Psoas muscle (tissue), 8 donors: ENCODE results near the gene SYNE2. TPM values are rescaled to one million over a fixed set of nuclear protein-coding genes. Genes with fewer than 3 reads are reported as not detected.

ENCODE experiments used
- ATAC-seq, 4 donors: fragments of 200-7000 bp; cut with Tn5 transposase; one replicate each; pipeline ENCODE4 v1.9.1; 2020; ENCODE audit warnings: moderate library complexity in 3 of 4, mild to moderate bottlenecking in 2 of 4
- DNase-seq, 2 donors: peaks; one replicate each; pipeline ENCODE4 v3.0.0-alpha.2; 2020
- H3K27ac ChIP-seq: fragments of 200-600 bp; one replicate; pipeline ENCODE4 v1.8.0; 2022
- H3K27me3 ChIP-seq, 3 donors: fragments of 200-600 bp in 1 of 3; one replicate each; pipeline versions ENCODE4 v1.6.1 to v1.8.0; 2013 to 2022; ENCODE audit warnings: low read length in 2 of 3, mild to moderate bottlenecking in 2 of 3, moderate library complexity in 1 of 3; ENCODE audit not compliant: insufficient read depth in 3 of 3
- H3K36me3 ChIP-seq, 2 donors: fragments of 200-600 bp in 1 of 2; one replicate each; pipeline versions ENCODE4 v1.6.1 to v1.8.0; 2013 to 2022; ENCODE audit warnings: low read depth in 1 of 2, mild to moderate bottlenecking in 1 of 2, moderate library complexity in 1 of 2; ENCODE audit not compliant: insufficient read depth in 1 of 2
- H3K4me1 ChIP-seq: fragments of 200-600 bp; one replicate; pipeline ENCODE4 v1.8.0; 2022
- H3K4me3 ChIP-seq: fragments of 200-600 bp; one replicate; pipeline ENCODE4 v1.8.0; 2022; ENCODE audit warnings: mild to moderate bottlenecking
- H3K9me3 ChIP-seq: fragments of 200-600 bp; one replicate; pipeline ENCODE4 v1.8.0; 2022
- CTCF ChIP-seq: fragments of 200-600 bp; IDR thresholded peaks from one replicate; pipeline ENCODE4 v1.8.0; 2022; ENCODE audit warnings: antibody characterized with exemption
- WGBS, 3 donors: extraction: QIAGEN DNeasy Blood & Tissue Kit; methylation state at CpG; one replicate each; pipeline versions ENCODE4 v1.1.6 to v1.1.7; 2013; 5-methylcytosine and 5-hydroxymethylcytosine counted together
- intact Hi-C, 2 donors: fragments of 100-400 bp; cut with DNase I; formaldehyde crosslinking; loops; one replicate each; pipeline versions ENCODE4 v1.11.0 to v1.14.2; 2022
- polyA plus RNA-seq, 3 donors: library from polyadenylated mRNA; stranded (reverse); fragments of 200-250 nt; gene quantifications; one replicate each; pipeline ENCODE4 v1.2.3, GENCODE V29; 2013
- total RNA-seq, 4 donors: library from RNA; stranded (reverse); fragmentation: NEBNext Ultra II Directional in 2 of 4; extraction: Animal tissue kit (Norgen Biotek cat#: 25700) in 2 of 4; gene quantifications; one replicate each; pipeline versions ENCODE4 v1.2.1 to v1.2.4, GENCODE V29; 2021 to 2023
- donor health status: healthy with polysubstance abuse.
- donor health status: DM: no; HTN: no; CAD: no; lungs with moderate emphysema.
- donor health status: Bipolar disorder and iron deficiency.
- donor health status: healthy.
- donor health status: DM: yes; HTN: yes; CAD: no.
- donor health status: DM: no; HTN: no; CAD: no.
- donor health status: DM: no; HTN: no; CAD: no.
- donor health status: DM: yes; HTN: yes; CAD: no.

The SYNE2 gene
- total and polyA plus RNA-seq, 7 donors, result 23.0 to 239 (median 150) TPM

- no peak overlapping the region for H3K27ac ChIP-seq
- intact Hi-C loops, result no loop called here
- TF ChIP-seq CTCF, result no peak
- no peaks in the 10 kb centered on the region for H3K4me1 ChIP-seq
- no peaks in the 10 kb centered on the region for H3K27me3 ChIP-seq
- H3K4me3 ChIP-seq, result no peak overlapping the region
- 90 to 92% (median 91%) methylated on average over 2 of the region's 2 CpGs for WGBS, 3 donors
- no peaks in the 10 kb centered on the region for H3K9me3 ChIP-seq
- DNase-seq (no peak), ATAC-seq (no peak)
- peaks cover 0 to 64% of the 10 kb centered on the region in 2 donors for H3K36me3 ChIP-seq
These were observed 111.3 kb downstream of the SYNE2 start for GRCh38 chr14:63964113-63964512.

- no peak for ATAC-seq
- no peak overlapping the region for H3K27ac ChIP-seq
- no peaks in the 10 kb centered on the region for H3K4me1 ChIP-seq
- 89 to 93% (median 93%) methylated on average over 5 of the region's 5 CpGs for WGBS, 3 donors
- intact Hi-C loops, result no loop called here
- no peak for DNase-seq
- no peaks in the 10 kb centered on the region for H3K27me3 ChIP-seq
- TF ChIP-seq CTCF, result no peak
- H3K36me3 ChIP-seq, result peaks cover 0 to 65% of the 10 kb centered on the region in 2 donors
- H3K9me3 ChIP-seq, result no peaks in the 10 kb centered on the region
- H3K4me3 ChIP-seq, result no peak overlapping the region
These were observed 113.6 kb downstream of the SYNE2 start for GRCh38 chr14:63966407-63966806.

GRCh38 chr14:63972323-63972932 is 119.6 kb downstream of the SYNE2 start:
- H3K4me1 ChIP-seq, result no peaks in the 10 kb centered on the region
- intact Hi-C loops, result no loop called here
- H3K4me3 ChIP-seq, result no peak overlapping the region
- TF ChIP-seq CTCF, result no peak
- DNase-seq (no peak), ATAC-seq (no peak)
- peaks cover 0 to 39% of the 10 kb centered on the region in 2 donors for H3K36me3 ChIP-seq
- H3K27me3 ChIP-seq, result no peaks in the 10 kb centered on the region
- H3K27ac ChIP-seq, result no peak overlapping the region
- 90 to 97% (median 92%) methylated on average over 3 of the region's 3 CpGs for WGBS, 3 donors
- H3K9me3 ChIP-seq, result no peaks in the 10 kb centered on the region

- Histone ChIP-seq H3K27ac (no peak overlapping the region), H3K4me3 (no peak overlapping the region), H3K27me3 (no peaks in the 10 kb centered on the region), H3K9me3 (no peaks in the 10 kb centered on the region), H3K36me3 (peaks cover 0 to 47% of the 10 kb centered on the region in 2 donors), H3K4me1 (no peaks in the 10 kb centered on the region)
- 91 to 94% (median 93%) methylated on average over 5 of the region's 5 CpGs for WGBS, 3 donors
- no peak for TF ChIP-seq CTCF
- ATAC-seq (no peak), DNase-seq (no peak)
- intact Hi-C loops, result no loop called here
These were observed 121.4 kb downstream of the SYNE2 start for GRCh38 chr14:63974176-63974575.

GRCh38 chr14:63981569-63981968 is 128.8 kb downstream of the SYNE2 start:
- Histone ChIP-seq H3K9me3 (no peaks in the 10 kb centered on the region), H3K4me1 (no peaks in the 10 kb centered on the region), H3K36me3 (peaks cover 2 to 88% of the 10 kb centered on the region in 2 donors), H3K27me3 (no peaks in the 10 kb centered on the region), H3K4me3 (no peak overlapping the region), H3K27ac (no peak overlapping the region)
- no peak for DNase-seq
- intact Hi-C loops, result no loop called here
- no peak for TF ChIP-seq CTCF
- no peak for ATAC-seq
- WGBS, 3 donors, result 95 to 99% (median 98%) methylated on average over 4 of the region's 4 CpGs
